ENCODE data around the gene ADARB1.

- no peak for TF ChIP-seq CTCF (IDR thresholded peaks at IDR 0.05)
- TF ChIP-seq POLR2AphosphoS5 (IDR thresholded peaks at IDR 0.05): no peak
- no peak for TF ChIP-seq POLR2A (IDR thresholded peaks at IDR 0.05)
- no peak for TF ChIP-seq EP300 (IDR thresholded peaks at IDR 0.05; ENCODE audit: low read depth)
Measured at GRCh38 chr21:45114475-45114874, 40.1 kb downstream of the ADARB1 start.

Data from transverse colon (tissue), 4 donors.